ENCODE results near the gene RBBP4.

- TF ChIP-seq, protein P1, sequence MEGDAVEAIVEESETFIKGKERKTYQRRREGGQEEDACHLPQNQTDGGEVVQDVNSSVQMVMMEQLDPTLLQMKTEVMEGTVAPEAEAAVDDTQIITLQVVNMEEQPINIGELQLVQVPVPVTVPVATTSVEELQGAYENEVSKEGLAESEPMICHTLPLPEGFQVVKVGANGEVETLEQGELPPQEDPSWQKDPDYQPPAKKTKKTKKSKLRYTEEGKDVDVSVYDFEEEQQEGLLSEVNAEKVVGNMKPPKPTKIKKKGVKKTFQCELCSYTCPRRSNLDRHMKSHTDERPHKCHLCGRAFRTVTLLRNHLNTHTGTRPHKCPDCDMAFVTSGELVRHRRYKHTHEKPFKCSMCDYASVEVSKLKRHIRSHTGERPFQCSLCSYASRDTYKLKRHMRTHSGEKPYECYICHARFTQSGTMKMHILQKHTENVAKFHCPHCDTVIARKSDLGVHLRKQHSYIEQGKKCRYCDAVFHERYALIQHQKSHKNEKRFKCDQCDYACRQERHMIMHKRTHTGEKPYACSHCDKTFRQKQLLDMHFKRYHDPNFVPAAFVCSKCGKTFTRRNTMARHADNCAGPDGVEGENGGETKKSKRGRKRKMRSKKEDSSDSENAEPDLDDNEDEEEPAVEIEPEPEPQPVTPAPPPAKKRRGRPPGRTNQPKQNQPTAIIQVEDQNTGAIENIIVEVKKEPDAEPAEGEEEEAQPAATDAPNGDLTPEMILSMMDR (IDR thresholded peaks at IDR 0.05): no peak
- no peak for TF ChIP-seq POLR2A (IDR thresholded peaks at IDR 0.05)
- TF ChIP-seq EP300 (IDR thresholded peaks at IDR 0.05): no peak
These were observed 37.5 kb upstream of the RBBP4 start for GRCh38 chr1:32613472-32613871.
